NCI-H187 (cell line): ENCODE results near the gene MPPED1.

Experiments
- DNase-seq, 2 experiments: peaks; one replicate each; lab custom pipeline; 2025; lab: John Stamatoyannopoulos, UW

Gene MPPED1

DNA sequence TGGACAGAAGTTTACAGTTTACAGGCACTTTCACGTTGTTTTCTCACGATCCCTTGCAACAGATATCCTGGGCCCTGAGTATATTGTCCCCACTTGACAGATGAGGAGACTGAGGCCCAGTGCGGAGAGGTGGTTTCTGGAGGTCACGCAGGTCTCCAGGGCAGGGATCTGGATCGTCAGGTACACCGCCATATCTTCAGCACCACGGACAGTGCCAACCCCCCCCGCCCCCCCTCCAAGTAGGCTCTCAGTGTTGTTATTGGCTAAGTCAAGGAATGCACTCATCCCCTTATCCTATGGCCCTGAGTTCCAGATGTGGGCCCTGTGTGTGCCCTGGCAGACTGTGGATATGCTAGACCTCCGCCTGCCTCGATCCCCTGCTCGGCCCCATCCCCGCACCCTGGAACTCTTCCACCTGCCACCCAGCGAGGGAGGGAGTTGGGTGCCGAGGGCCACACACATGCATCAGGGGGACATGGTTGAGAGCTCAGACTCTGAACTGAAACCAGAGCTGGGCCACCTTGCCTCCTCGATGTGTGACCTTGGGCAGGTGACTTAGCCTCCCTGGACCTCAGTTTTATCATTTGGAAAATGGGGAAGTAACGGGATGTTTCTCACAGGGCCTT, 37.5 kb downstream of the MPPED1 start:
- DNase-seq: no peak

DNA sequence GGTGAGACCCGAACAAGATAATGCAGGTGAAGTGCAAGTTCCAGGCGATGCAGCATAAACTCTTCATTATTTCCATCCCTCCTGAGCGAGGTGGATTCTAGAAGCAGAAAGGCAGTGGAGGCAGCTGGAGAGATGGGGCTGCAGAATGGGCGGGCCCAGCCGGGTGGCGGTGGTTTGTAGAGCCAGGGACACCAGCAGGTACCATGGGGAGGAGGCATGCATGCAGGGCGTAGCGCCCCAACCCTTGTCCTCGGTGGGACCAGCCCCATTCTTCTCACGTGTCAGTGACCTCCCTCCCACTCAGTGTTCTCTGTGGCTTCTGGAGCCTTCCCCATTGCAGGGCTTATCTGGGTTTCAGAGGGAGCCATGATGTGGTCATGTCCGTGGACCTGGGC, 38.0 kb downstream of the MPPED1 start:
- DNase-seq: no peak

DNA sequence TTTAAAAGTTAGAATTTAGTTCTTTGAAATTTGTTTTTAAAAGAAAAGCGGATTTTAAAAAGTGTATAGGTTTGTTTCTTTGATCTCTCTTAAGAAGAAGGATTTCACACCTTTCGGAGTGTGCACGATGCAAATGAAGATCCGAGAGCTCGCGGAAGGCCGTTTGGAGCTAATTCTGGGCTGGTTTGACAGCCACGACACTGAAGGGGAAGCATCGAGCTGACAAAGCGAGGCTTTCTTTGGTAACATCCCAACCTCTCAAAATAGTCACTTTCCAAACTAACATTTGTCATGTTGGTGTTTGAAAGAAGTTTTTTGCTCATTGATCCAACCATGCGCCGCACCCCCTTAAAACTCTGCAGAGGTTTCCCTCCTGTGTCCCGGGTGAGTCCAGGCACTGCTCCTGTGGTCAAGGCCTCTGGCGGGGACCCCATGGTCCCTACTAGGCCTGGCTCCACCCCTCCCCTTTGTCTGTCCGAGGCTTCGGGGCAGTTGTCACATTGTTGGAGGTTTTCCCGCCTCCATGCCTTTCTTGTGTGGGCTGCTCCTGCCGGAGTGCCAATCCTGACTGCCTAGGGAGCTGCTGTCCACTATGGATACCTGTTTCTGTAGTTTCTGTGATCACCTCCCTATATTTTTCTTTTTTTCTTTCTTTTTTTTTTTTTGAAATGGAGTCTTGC, 39.7 kb downstream of the MPPED1 start:
- no peak for DNase-seq

DNA sequence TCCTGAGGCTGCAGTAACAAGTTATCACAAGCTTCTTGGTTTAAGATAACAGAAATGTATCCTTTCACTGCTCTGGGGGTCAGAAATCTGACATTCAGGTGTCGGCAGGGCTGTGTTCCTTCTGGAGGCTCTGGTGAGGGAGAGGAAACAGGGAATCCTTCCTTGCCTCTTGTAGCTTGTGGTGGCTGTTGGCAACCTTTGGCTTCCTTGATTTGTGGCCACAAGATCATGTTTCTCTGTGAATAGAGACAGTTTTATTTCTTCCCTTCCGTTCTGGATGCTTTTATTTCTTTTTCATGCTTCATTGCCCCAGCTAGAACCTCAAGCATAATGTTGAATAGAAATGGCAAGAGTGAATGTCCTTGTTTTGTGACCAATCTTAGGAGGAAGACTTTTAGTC, 44.0 kb downstream of the MPPED1 start:
- no peak for DNase-seq

DNA sequence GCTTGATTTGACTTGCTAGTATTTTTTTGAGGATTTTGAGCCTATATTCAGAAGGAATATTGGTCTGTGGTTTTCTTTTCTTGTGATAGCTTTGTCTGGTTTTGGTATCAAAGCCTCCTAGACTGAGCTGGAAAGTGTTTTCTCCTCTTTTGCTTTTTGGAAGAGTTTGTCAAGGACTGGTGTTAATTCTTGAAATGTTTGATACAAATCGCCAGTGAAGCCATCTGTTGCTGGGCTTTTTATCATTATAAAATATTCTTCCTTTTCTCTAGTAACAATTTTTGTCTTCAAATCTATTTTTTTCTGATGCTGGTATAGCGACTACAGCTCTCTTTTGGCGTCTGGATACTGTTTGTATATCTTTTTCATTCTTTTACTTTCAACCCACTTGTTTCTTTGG, 45.2 kb downstream of the MPPED1 start:
- DNase-seq: no peak

DNA sequence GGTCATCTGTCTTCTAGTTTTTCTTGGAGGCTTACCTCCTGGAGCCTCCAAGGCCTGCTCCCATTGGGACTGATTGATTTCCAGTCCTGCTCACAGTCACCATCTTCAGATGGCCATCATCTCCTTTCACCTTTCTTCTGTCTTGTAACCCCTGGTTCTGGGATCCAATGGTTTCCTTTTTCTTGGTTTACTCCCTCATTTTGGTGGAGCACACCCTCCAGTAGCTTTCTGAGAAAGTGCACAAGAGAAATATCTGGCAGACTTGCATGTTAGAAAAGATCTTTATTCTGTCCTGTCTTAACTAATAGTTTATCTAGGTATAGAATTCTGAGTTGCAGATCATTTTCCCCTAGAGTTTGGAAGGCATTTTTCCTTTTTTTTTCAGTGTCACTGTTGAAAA, 50.9 kb downstream of the MPPED1 start:
- DNase-seq: no peak

DNA sequence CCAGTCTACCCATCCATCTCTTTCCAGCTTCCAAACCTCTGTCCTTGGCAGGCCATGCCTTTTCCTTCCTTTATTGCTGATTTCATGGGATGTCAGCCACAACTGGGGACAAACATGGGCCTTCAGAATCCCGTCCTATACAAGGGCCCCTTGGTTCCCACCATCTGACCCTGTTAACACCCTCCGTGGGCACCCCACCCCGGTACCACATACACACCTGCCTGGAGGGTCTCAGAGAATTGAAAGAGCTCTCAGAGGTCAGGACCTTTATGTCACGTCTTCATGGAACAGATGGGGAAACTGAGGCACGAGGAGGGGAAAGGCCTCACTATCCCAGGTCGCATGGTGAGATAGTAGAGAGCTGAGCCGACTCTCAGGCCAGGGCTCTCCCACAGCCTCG, 53.0 kb downstream of the MPPED1 start:
- DNase-seq: no peak

DNA sequence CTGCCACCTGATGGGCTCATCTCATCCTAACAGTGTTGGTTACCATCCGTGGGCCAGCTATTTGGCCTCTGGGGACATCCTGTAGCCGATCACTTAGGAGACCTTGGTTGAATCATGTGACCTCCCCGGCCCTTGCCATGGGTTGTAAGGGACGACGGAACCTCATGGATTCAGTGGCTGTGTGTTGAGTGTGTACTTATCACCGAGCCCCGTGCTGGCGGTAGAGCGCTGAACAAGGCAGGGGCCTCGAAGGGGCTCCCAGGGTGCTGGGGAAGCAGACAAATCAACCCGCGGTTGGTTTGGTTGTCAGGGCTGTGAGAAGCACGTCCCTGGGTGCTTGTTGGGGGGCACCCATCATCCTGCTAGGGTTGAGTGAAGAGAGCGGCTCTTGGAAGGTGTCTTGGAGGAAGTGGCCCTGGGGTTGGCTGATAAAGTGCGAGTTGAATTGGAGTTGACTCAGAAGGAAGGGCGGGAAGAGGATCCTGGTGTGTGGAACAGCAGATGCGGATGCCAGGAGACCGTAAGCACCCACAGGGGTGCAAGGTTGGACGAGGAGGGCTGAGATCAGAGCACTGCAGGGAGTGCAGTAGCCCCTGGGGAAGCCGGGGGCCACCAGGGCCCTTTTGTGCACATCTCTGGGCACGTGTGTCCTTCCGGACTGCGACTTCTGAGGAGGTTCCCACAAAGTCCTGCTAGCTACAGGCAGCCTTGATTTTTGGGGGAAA, 53.6 kb downstream of the MPPED1 start:
- no peak for DNase-seq

DNA sequence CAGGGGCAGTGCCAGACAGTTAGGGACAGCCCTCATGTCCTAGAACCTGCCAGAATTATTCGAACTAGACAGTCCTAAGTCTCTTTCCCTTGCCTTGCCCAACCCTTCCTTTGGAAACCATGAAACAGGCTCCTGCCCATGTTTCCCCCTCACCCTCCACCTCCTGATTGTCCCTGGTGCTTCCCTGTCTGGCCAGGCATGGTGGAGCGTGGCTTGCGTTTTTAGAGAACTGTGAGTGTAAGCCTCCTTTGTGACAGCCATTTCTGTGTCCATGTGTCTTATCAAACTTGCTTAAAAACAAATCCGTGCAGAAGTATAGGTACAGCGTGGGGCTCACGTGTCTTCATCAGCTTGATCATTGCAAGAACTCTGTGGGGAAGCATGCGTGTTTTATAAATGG, 54.9 kb downstream of the MPPED1 start:
- no peak for DNase-seq

DNA sequence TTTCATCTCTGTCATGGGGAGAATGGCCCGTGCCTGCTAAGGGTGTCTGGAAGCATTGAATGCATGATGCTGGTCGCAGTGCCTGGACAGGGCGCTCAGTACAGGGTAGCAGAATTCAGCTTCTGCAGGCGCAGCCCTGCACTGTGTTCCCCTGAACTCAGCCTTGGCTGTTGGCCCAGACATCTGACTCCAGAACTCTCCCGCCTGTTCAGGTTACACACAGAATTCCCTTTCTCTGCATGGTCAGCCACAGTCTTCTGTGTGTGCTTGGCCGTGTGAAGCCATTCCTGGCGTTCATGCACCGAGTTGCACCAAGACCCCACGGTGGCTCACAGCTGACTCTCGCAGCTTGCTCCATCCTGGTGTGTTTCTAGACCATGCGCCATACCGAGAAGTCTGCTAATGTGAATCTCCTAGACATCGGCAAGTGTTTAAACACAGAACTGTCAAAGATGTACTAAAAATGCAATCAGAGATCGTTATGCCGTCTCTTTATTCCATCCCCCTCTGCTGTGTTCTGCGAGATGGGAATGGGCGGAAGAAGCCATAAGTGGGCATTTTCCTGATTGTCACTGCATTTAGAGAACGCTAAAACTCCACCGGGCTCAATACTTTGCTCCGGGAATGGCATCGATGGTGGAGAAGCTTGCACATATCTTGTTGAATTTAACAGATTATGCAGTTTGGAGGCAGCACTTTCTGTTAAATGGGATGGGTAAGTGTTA, 55.6 kb downstream of the MPPED1 start:
- no peak for DNase-seq

DNA sequence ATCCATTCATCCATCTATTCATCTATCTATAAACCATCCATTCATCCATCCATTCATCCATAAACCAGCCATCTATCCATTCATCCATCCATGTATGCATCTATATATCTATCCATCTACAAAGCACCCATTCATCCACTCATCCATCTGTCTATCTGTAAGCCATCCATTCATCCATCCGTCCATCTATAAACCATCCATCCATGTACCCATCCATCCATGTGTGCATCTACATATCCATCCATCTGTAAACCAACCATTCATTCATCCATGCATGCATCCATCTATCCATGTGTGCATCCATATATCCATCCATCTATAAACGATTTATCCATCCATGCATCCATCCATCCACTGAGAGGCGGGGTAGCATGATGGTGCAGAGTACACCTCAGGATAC, 58.4 kb downstream of the MPPED1 start:
- DNase-seq: no peak

DNA sequence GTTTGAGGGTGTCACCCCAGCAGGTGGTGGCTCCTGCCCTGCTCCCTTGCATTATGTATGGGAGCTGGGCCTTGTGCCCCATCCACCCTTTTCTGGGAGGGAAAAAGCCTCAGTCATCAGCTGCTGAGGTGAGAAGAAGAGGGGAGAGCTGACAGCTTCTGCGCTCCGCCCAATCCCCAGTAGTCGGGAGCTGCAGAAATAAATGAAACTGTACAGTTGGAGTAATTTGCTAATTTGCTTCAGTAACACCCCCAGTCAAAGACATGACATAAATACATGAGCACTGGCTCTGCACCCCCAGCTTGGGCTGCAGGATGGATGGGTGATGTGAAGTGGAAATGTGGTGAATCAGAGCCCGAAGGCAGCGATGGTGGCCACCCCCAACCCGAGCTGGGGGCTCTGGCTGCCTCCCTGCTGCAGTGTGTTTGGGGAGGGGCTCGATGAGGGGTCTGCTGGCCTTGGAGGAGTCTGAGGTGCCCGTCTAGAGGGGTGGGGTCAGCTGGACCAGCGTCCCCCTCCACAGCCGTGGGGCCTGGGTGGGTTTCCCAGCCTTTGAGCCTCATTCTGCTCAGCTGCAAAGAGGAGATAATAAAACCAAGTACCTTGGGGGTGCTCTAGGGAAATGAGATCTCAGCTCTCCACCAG, 59.2 kb downstream of the MPPED1 start:
- DNase-seq: no peak

DNA sequence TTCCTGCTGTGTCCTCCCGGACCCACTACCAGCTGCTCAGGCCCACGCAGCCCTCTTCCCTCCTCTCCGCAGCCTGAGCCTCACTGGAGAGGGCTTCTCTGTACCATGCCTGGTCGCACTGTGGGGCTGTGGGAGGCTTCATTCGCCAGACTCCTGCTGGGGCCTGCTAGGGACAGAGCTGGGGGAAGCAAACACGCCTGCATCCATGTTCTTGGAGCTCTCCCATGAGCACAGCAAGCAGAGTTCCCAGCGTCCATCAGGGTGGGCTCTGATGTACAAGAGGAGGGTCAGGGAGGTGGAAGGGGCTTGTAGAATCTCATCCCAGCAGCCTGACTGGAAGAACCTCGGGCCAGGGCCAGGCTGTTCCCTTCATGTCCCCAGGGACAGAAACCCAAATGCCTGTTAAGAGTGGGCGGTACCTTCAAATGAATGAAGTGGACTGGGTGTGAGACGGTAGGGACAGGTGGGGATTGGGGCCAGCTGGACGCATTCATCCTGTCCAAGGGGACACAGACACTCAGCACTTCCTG, 59.9 kb downstream of the MPPED1 start:
- no peak for DNase-seq

DNA sequence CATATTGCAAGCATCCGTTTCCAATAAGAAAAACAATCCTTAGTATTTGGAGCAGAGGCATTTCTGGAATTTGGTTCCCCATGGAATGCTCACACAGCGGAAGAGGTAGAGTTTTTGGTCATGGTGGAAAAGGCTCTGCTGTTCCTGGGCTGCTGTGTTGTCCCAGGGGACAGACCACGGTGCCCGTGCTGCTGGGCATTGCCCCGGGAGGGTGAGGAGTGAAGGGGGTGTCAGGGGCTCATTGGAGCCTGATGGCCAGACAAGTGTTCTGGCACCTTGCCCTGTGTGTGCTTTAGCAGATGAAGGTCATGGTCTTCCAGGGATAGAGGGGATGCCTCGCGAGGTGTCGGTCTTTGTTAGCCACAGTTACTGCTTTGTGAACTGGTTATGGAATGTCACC, 61.2 kb downstream of the MPPED1 start:
- DNase-seq: no peak

DNA sequence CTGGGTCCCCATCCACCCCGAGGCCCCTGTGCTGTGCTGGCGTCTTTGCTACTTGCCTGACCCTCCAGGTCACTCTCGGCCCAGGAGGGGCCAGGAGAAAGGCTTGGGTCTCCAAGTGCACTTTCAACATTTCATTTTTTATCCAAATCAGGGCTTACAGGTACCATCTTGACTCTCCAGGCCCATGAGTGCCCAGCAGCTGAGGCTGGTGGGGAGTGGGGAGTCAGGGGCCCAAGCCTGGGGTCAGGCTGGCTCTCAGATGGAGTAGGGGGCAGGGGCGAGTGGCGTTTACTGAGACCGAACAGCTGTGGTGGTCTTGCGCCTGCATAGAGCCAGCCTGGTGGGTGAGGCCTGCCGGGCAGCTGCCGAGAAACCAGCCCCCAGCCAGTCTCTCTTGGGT, 61.6 kb downstream of the MPPED1 start:
- no peak for DNase-seq

DNA sequence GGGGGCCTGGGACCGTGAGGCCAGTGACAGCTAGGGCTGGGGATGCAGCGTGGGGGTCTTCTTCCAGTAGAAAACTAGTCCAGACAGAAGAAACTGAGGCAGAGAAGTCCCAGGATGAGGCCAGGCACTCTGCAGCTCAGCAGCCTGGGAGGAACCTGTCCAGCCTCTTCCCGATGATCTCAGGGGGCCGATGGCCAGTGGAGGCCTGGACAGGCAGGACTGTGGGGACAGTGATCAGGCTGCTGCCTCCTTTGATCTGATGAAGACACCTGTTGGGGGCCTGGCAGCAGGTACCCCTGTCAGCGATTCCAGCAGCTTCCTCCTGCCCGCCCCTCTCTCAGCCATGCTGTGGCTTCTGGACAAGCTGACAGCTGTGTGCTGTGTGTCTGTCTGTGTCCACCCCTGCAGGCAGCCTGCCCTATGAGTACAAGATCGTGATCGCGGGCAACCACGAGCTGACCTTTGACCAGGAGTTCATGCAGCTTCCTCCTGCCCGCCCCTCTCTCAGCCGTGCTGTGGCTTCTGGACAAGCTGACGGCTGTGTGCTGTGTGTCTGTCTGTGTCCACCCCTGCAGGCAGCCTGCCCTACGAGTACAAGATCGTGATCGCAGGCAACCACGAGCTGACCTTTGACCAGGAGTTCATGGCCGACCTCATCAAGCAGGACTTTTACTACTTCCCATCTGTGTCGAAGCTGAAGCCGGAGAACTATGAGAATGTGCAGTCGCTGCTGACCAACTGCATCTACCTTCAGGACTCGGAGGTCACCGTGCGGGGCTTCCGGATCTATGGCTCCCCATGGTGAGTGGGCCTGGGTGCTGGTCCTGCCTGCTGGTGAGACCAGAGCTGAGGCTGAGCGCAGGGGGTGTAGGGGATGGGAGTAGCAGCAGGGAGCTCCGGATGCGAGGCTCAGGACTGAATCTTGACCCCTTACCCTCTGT, 62.6 kb downstream of the MPPED1 start:
- no peak for DNase-seq

DNA sequence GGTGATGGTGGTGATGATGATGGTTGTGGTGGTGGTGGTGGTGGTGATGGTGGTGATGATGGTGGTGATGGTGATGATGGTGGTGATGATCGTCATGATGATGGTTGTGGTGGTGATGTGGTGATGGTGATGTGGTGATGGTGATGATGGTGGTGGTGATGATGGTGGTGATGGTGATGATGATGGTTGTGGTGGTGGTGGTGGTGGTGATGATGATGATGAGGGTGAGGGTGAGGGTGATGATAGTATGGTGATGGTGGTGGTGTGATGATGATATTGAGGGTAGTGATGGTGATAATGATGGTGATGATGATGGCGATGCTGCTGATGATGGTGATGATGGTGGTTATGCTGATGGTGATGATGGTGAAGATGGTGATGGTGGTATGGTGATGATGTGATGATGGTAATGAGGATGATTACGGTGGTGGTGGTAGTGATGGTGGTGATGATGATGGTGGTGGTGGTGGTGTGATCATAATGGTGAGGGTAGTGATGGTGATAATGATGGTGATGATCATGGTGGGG, 63.8 kb downstream of the MPPED1 start:
- no peak for DNase-seq

DNA sequence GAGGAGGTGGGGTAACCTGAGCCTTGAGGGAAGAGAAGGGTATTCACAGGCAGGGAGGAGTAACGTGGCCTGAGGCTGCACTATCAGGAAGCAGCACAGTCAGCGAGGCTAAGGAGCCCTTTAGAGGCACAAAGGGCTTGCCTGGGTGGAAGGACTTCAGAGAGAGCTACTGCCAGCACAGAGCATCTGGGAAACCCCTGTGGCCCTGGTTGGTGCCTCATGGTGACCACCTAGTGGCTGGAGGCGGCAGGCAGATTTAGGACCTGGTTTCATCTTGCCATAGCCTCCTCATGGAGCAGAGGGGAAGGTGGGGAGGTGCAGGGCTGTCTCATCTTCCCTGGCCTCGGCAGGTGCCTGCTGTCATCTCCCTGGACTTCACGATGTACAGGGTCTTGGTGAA, 64.5 kb downstream of the MPPED1 start:
- no peak for DNase-seq

DNA sequence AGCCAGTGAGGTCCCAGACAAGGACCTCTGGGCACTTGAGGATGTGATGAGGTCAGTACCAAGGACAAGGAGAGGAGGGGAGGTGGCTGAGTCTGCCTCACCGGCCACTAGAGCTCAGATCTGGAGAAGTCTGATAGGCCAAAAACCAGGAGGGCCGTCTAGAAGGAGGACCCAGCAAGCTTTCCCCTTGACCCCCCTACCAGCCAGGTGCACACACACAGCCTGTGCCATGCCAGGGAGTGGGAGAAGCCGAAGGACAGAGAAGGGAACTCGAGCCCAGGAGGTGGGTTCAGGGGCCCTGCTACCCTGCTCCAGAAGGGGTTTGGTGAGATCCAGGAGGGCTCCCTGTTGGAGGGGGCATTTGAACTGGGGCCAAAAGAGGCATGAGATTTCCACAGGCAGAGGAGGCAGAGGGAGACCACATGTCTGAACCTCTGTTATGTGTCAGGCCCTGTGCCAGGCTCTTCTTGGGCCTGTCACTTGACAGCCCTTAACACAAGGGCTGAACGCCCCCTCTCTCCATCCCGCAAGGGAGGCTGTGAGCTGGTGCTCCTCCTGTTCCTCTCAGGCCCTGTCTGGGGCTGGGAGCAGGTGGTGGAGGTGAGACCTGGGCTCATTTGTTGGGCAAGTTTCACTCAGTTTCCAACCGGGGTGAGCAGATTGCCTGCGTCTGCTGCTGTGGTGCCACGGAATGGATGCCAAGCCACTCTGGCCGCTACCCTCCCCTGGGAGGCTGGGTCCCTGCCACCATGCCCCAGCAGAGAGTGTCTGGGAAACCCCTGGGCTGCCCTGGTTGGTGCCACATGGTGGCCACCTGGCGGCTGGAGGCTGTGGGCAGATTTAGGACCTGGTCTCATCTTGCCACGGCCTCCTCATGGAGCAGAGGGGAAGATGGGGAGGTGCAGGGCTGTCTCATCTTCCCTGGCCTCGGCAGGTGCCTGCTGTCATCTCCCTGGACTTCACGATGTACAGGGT, 65.2 kb downstream of the MPPED1 start:
- no peak for DNase-seq
